Germinal center (tissue), 1 donor: ENCODE measurements around the gene SPPL2B.
"Not testable (repeated sequence)": the region's sequence is repeated elsewhere in the genome, so short reads cannot be mapped to it uniquely, and the experiment has no call there.

Source experiments
- DNase-seq: peaks from one replicate; pipeline ENCODE4 v3.0.0; 2012; ENCODE audit warnings: mixed read lengths, low spot score

Gene SPPL2B

DNA sequence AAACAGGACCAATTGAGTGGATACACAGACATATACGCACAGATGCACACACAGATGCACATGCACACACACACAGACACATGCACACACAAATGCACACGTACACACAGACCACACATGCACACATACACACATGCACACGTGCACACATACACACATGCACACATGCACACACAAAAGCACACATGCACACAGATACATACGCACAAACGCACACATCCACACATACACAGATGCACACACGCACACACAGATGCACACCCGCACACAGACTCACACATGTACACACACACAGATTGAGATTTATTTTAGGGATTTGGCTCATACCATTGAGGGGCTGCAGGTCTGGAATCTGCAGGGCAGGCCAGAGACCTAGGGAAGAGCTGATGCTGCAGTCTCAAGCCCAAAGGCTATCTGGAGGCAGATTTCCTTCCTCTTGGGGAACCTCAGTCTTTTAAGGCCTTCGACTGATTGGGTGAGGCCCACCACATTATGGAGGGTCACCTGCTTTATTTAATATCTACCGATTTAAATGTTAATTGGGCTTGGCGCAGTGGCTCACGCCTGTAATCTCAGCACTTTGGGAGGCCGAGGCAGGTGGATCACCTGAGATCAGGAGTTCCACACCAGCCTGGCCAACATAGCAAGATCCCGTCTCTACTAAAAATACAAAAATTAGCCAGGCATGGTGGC, 54.2 kb downstream of the SPPL2B start:
- no peak for DNase-seq

DNA sequence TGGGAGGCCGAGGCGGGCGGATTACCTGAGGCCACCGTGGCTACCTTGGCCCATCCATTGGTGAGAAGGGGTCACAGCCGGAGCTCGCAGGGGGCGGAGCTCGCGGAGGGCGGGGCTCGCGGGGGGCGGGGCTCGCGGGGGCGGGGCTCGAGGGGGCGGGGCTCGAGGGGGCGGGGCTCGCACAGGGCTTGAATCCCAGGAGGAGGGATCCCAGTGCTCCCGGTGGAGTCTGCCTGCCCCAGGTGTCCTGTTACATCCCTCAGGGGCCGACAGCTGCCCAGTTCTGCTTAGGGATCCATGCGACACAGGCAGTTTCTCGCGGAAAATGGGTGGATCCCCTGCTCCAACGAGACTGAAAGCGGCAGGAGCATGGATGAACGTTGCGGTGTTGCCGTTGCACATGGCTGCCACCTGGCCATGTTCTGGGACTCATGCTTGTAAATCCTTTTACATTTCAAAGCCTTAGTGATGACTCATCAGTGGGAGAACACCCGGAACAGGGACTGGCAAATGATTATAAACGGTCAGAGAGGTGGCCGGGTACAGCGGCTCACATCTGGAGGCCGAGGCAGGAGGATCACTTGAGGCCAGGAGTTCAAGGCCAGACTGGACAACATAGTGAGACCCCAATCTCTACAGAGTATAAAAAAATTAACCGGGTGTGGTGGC, 56.7 kb downstream of the SPPL2B start:
- peak; percentile 73 for DNase-seq

DNA sequence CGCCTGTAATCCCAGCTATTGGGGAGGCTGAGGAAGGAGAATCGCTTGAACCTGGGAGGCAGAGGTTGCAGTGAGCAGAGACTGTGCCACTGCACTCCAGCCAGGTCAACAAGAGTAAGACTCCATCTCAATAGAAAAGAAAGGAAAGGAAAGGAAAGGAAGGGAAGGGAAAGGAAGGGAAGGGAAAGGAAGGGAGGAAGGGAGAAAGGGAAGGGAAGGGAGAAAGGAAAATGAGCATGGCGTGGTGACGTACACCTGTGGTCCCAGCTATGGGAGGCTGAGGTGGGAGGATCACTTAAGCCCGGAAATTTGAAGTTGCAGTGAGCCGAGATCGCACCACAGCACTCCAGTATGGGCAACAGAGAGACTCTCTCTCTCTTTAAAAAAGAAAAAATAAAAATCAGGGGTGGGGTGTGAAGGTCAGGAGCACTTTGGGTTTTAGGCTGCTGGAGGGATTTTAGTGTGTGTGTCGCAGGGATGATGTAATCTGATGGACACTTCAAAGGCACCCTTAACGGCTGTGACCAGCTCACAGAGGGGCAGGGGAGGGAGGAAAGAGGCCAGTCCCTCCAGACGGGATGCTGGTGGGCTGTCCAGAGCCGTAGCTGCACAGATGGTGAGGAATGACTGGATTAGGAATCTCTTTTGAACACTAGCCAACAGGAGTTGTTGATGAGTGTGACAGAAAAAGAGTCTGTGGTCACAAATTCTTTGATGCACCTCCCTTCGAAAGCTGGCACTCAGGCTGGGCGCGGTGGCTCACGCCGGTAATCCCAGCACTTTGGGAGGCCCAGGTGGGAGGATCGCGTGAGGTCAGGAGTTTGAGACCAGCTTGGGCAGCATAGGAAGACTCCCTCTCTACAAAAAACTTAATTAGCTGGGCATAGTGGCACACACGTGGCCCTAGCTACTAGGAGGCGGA, 59.1 kb downstream of the SPPL2B start:
- DNase-seq, result no peak

DNA sequence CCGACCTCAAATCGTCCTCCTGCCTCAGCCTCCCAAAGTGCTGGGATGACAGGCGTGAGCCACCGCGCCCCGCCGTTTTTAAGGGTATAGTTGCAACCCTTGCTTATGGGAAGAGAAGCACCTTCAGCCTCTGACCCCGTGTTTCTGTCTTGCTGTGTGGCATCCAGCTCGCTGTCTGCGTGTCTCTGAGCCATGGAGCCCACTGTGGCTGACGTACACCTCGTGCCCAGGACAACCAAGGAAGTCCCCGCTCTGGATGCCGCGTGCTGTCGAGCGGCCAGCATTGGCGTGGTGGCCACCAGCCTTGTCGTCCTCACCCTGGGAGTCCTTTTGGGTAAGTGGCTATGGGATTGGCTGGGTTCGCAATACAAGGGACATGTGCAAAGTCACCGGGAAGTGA, 61.1 kb downstream of the SPPL2B start:
- DNase-seq, result no peak

DNA sequence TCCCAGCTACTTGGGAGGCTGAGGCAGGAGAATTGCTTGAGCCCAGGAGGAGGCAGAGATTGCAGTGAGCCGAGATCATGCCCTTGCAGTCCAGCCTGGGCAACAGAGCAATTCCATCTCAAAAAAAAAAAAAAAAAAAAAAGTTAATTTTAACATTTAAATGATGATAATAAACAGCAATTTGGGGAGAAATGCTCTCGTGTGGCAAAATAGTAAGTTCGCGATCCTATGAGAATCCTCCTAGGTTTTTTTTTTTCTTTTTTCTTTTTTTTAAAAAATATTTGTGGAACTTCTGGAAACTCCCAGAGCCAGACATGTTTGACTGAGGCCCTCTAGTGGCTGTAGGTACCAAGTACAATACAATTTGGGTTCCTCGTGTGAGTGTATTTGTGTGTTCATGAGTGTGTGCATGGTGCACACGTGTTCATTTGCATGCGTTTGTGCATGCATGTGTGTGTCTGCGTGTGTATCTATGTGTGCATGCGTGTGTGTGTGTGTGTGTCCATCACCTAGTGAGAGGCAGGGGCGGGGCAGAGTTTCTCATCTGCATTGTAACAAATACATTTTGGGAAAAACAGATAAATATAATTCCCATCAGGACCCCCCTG, 62.7 kb downstream of the SPPL2B start:
- DNase-seq, result peak; percentile 58

DNA sequence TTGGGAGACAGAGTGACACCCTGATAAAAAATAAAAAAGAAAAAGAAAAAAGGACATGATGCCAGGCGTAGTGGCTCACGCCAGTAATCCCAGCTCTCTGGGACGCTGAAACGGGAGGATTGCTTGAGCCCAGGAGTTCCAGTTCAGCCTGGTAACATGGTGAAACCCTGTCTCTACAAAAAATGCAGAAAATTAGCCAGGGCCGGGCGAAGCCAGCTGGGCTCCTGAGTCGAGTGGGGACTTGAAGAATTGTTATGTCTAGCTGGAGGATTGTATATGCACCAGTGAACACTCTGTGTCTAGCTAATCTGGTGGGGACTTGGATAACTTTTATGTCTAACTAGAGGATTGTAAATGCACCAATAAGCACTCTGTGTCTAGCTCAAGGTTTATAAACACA, 63.9 kb downstream of the SPPL2B start:
- DNase-seq, result no peak

DNA sequence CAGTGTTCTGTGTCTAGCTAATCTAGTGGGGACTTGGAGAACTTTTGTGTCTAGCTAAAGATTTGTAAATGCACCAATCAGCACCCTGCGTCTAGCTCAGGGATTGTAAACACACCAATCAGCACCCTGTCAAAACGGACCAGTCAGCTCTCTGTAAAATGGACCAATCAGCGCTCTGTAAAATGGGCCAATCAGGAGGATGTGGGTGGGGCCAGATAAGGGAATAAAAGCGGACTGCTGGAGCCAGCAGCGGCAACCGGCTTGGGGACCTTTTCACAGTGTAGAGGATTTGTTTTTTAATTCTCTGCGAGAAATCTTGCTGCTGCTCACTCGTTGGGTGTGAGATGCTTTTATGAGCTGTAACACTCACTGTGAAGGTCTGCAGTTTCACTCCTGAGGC, 64.4 kb downstream of the SPPL2B start:
- DNase-seq, result not testable (repeated sequence)

DNA sequence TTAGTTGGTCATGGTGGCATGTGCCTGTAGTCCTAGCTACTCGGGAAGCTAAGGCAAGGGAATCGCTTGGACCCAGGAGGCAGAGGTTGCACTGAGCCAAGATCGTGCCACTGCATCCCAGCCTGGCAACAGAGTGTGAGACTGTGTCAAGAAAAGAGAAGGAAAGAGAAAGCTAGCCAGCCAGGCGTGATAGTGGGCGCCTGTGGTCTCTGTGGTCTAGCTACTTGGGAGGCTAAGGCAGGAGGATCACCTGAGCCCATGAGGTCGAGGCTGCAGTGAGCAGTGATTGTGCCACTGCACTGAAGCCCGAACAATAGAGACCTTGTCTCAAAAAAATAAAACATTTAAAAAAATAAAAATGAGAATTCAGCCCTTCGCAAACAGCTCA, 65.6 kb downstream of the SPPL2B start:
- no peak for DNase-seq

DNA sequence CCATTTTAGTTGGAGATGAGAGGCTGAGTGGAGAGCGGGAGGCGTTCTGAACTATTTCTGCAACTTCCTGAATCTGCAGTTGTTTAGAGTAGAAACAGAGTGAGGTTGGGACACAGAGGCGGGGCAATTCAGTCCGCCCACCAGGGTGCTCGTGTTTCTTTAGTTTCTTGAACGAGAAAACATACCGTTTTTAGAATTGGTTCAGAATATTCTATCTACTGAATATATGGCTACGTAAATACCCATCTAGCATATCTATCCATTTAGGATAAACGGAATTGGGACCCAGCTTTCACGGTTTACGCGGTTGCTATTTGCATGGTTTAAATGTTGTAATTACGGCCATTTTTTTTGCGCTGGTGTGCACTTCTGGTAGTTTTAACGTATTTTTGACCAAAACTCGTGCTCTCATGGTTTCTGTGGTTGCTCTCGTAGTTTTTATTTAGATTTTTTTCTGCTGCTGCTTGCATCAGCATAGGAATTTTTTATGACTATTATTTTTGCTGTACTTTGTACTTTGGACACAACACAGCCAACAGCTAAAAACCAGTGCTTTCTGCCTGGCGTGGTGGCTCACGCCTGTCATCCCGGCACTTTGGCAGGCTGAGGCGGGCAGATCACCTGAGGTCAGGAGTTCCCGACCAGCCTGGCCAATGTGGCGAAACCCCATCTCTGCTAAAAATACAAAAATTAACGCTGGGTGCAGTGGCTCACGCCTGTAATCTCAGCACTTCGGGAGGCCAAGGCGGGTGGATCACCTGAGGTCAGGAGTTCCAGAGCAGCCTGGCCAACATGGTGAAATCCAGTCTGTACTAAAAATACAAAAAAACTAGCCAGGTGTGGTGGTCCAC, 66.2 kb downstream of the SPPL2B start:
- DNase-seq, result peak; percentile 78

DNA sequence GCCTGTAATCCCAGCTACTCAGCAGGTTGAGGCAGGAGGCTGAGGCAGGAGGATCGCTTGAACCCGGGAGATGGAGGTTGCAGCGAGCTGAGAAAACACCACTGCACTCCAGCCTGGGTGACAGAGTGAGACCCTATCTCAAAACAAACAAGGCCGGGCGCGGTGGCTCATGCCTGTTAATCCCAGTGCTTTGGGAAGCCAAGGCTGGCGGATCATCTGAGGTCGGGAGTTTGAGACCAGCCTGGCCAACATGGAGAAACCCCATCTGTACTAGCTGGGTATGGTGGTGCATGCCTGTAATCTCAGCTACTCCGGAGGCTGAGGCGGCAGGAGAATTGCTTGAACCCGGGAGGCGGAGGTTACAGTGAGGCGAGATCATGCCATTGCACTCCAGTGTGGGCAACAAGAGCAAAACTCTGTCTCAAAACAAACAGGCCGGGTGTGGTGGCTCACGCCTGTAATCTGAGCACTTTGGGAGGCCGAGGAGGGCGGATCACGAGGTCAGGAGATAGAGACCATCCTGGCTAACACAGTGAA, 66.9 kb downstream of the SPPL2B start:
- DNase-seq, result not testable (repeated sequence)

DNA sequence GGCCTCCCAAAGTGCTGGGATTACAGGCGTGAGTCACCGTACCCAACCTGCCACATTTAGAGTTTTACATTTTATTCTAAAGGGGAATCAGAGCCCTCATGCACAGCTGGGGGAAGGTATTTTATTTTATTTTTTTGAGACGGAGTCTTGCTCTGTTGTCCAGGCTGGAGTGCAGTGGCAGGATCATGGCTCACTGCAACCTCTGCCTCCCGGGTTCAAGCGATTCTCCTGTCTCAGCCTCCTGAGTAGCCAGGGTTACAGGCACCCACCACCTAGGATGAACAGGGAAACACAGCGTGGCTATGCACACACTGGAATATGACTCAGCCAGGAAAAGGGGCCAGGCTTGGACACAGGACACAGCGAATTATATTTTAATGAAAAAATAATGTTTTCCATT, 68.7 kb downstream of the SPPL2B start:
- DNase-seq, result not testable (repeated sequence)

DNA sequence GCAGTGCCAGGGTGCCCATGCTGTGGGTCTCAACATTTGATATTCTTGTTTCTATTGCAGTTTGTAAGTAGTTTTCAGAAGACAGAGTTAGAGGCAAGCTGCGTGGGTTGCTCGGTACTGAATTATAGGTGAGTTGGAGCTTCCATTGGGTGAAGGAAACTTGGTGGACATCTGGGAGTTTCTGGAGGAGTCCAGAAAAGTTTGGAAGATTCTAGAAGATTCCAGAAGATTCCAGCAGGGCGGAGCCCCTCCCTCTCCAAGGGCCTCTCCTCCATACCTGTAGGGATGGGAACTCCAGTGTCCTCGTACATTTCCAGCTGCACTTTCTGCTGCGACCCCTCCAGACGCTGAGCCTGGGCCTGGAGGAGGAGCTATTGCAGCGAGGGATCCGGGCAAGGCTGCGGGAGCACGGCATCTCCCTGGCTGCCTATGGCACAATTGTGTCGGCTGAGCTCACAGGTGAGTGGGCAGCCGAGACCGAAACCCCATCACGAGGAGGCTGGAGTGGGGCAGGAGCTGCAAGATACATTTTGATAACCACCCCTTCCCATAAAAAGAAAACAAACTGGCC, 70.3 kb downstream of the SPPL2B start:
- DNase-seq, result no peak

DNA sequence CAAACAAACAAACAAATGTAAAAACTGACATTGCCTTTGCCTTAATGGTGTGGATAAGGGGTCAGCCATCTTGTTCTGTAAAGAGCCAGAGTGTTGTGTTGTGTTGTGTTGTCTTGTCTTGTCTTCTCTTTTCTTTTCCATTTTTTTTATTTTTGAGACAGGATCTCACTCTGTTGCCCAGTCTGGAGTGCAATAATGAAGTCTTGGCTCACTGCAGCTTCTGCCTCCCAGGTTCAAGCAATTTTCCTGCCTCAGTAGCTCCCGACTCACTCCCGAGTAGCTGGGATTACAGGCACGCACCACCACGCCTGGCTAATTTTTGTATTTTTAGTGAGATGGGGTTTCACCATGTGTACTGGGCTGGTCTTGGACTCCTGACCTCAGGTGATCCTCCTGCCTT, 71.1 kb downstream of the SPPL2B start:
- DNase-seq, result no peak
